ENCODE data around the gene NFIX. TPM values are rescaled to one million over a fixed set of nuclear protein-coding genes. Genes with fewer than 3 reads are reported as not detected.

The NFIX gene
- polyA plus RNA-seq, 1 donor (not counting 4 experiments of a cell fraction or from before 2014, with no cell fraction given) = 5.2 TPM

GRCh38 chr19:13130886-13131490 is 135.7 kb downstream of the NFIX start:
- Histone ChIP-seq H3K79me2 (ENCODE audit: control insufficient read depth, insufficient read depth, low read length) (peaks cover 88% of the 10 kb centered on the region), H2AFZ (ENCODE audit: control insufficient read depth, low read length) (no peak overlapping the region), H3K36me3 (ENCODE audit: control insufficient read depth in 2 of 2, extremely low read depth in 1 of 2, insufficient read depth in 2 of 2, low read length in 2 of 2) (peaks cover 15 to 18% of the 10 kb centered on the region in 2 experiments), H3K4me3 (ENCODE audit: control insufficient read depth in 2 of 3, extremely low read depth in 1 of 3, insufficient read depth in 2 of 3, low read depth in 1 of 3, low read length in 3 of 3) (no peak overlapping the region), H3K9ac (ENCODE audit: control insufficient read depth, extremely low read depth, insufficient read depth, low read length) (no peak overlapping the region), H3K9me3 (ENCODE audit: control insufficient read depth, low read depth, low read length) (no peaks in the 10 kb centered on the region), H3K9me1 (ENCODE audit: control insufficient read depth, extremely low read depth, insufficient read depth, low read length) (peaks cover 5% of the 10 kb centered on the region), H3K4me2 (ENCODE audit: control insufficient read depth, extremely low read depth, insufficient read depth, low read depth, low read length) (no peak overlapping the region), H4K20me1 (ENCODE audit: control insufficient read depth, extremely low read depth, insufficient read depth, low read length) (peaks cover 28% of the 10 kb centered on the region), H3K27ac (ENCODE audit: control insufficient read depth, insufficient read depth, low read length) (no peak overlapping the region), H3K4me1 (ENCODE audit: control insufficient read depth, extremely low read depth, insufficient read depth, low read length) (peaks cover 3% of the 10 kb centered on the region), H3K27me3 (ENCODE audit: control insufficient read depth, extremely low read depth, insufficient read depth, low read length) (no peaks in the 10 kb centered on the region)
- no peak for TF ChIP-seq CTCF (optimal IDR thresholded peaks at IDR 0.05 in 1 of 3, IDR thresholded peaks at IDR 0.05 in 1 of 3, conservative IDR thresholded peaks at IDR 0.05 in 1 of 3; ENCODE audit: extremely low read depth in 1 of 3, insufficient read depth in 2 of 3, low read length in 3 of 3)
- no peak for TF ChIP-seq EZH2 (IDR thresholded peaks at IDR 0.05; ENCODE audit: low read length)
- FAIRE-seq (no peak), DNase-seq (ENCODE audit: low read depth, low spot score) (no peak)
- dilution Hi-C loops (cut with MboI; ENCODE audit: extremely low pct_ligation_motif_present, low sequenced_read_pairs) = no loop called here

- FAIRE-seq (peak; percentile 71), DNase-seq (ENCODE audit: low read depth, low spot score) (no peak)
- no peaks in the 10 kb centered on the region for H3K27me3 ChIP-seq (ENCODE audit: control insufficient read depth, extremely low read depth, insufficient read depth, low read length)
- TF ChIP-seq EZH2 (IDR thresholded peaks at IDR 0.05; ENCODE audit: low read length) (no peak), CTCF (optimal IDR thresholded peaks at IDR 0.05 in 1 of 3, IDR thresholded peaks at IDR 0.05 in 1 of 3, conservative IDR thresholded peaks at IDR 0.05 in 1 of 3; ENCODE audit: extremely low read depth in 1 of 3, insufficient read depth in 2 of 3, low read length in 3 of 3) (no peak)
- H3K27ac ChIP-seq (ENCODE audit: control insufficient read depth, insufficient read depth, low read length) = no peak overlapping the region
- H3K36me3 ChIP-seq (ENCODE audit: control insufficient read depth in 2 of 2, extremely low read depth in 1 of 2, insufficient read depth in 2 of 2, low read length in 2 of 2) = peaks cover 22 to 24% of the 10 kb centered on the region in 2 experiments
- dilution Hi-C loops (cut with MboI; ENCODE audit: extremely low pct_ligation_motif_present, low sequenced_read_pairs) = no loop called here
- peaks cover 21% of the 10 kb centered on the region for H4K20me1 ChIP-seq (ENCODE audit: control insufficient read depth, extremely low read depth, insufficient read depth, low read length)
- H3K79me2 ChIP-seq (ENCODE audit: control insufficient read depth, insufficient read depth, low read length) = peaks cover 74% of the 10 kb centered on the region
- no peaks in the 10 kb centered on the region for H3K9me3 ChIP-seq (ENCODE audit: control insufficient read depth, low read depth, low read length)
- H3K4me3 ChIP-seq (ENCODE audit: control insufficient read depth in 2 of 3, extremely low read depth in 1 of 3, insufficient read depth in 2 of 3, low read depth in 1 of 3, low read length in 3 of 3) = no peak overlapping the region
- peaks cover 5% of the 10 kb centered on the region for H3K9me1 ChIP-seq (ENCODE audit: control insufficient read depth, extremely low read depth, insufficient read depth, low read length)
- H3K4me2 ChIP-seq (ENCODE audit: control insufficient read depth, extremely low read depth, insufficient read depth, low read depth, low read length) = no peak overlapping the region
- no peak overlapping the region for H3K9ac ChIP-seq (ENCODE audit: control insufficient read depth, extremely low read depth, insufficient read depth, low read length)
- no peak overlapping the region for H2AFZ ChIP-seq (ENCODE audit: control insufficient read depth, low read length)
- peaks cover 3% of the 10 kb centered on the region for H3K4me1 ChIP-seq (ENCODE audit: control insufficient read depth, extremely low read depth, insufficient read depth, low read length)
Observed at GRCh38 chr19:13132471-13133180, 137.4 kb downstream of the NFIX start.
